Stimulated activated effector memory CD8-positive, alpha-beta T cell treated with anti-CD3 and anti-CD28 coated beads, Interleukin-12 subunit alpha, Interleukin-12 subunit beta, amount 100 ng/mL, for 72 hours (primary cell): Measurements from ENCODE around the gene FAM120B.

Source experiments
- ATAC-seq: fragments of 150-1000 bp; cut with Tn5 transposase; 2 replicates; pipeline ENCODE4 v1.10.0; 2021
- DNase-seq, 2 donors: peaks; one replicate each; pipeline ENCODE4 v3.0.0; 2021 to 2022; ENCODE audit warnings: low spot score in 2 of 2
- H3K27ac Mint-ChIP-seq: one replicate; pipeline ENCODE4 v1.8.0; 2022; ENCODE audit warnings: mild to moderate bottlenecking, mixed read lengths
- H3K36me3 Mint-ChIP-seq: one replicate; pipeline ENCODE4 v1.8.0; 2022; ENCODE audit warnings: mild to moderate bottlenecking, mixed read lengths
- H3K4me1 Mint-ChIP-seq: one replicate; pipeline ENCODE4 v1.8.0; 2022; ENCODE audit warnings: mixed read lengths
- H3K4me3 Mint-ChIP-seq: one replicate; pipeline ENCODE4 v1.8.0; 2022; ENCODE audit warnings: mild to moderate bottlenecking, mixed read lengths
- H3K9me3 Mint-ChIP-seq: one replicate; pipeline ENCODE4 v1.8.0; 2022; ENCODE audit warnings: mixed read lengths

Gene FAM120B

GRCh38 chr6:170416959-170417606 lies 110.5 kb downstream of the FAM120B start:
- Mint-ChIP-seq H3K4me1 (no peaks in the 10 kb centered on the region), H3K27ac (no peak overlapping the region), H3K9me3 (peaks cover 4% of the 10 kb centered on the region), H3K4me3 (no peak overlapping the region), H3K36me3 (no peaks in the 10 kb centered on the region)
- no peak for ATAC-seq
- DNase-seq, result no peak

GRCh38 chr6:170417881-170418280 lies 111.3 kb downstream of the FAM120B start:
- Mint-ChIP-seq H3K9me3 (peaks cover 4% of the 10 kb centered on the region), H3K4me1 (no peaks in the 10 kb centered on the region), H3K27ac (no peak overlapping the region), H3K4me3 (no peak overlapping the region), H3K36me3 (no peaks in the 10 kb centered on the region)
- no peak for DNase-seq
- ATAC-seq, result no peak

GRCh38 chr6:170420283-170420682 lies 113.7 kb downstream of the FAM120B start:
- H3K4me3 Mint-ChIP-seq, result no peak overlapping the region
- no peak overlapping the region for H3K27ac Mint-ChIP-seq
- no peak for ATAC-seq
- no peaks in the 10 kb centered on the region for H3K4me1 Mint-ChIP-seq
- DNase-seq, result no peak
- no peaks in the 10 kb centered on the region for H3K9me3 Mint-ChIP-seq
- no peaks in the 10 kb centered on the region for H3K36me3 Mint-ChIP-seq

DNA sequence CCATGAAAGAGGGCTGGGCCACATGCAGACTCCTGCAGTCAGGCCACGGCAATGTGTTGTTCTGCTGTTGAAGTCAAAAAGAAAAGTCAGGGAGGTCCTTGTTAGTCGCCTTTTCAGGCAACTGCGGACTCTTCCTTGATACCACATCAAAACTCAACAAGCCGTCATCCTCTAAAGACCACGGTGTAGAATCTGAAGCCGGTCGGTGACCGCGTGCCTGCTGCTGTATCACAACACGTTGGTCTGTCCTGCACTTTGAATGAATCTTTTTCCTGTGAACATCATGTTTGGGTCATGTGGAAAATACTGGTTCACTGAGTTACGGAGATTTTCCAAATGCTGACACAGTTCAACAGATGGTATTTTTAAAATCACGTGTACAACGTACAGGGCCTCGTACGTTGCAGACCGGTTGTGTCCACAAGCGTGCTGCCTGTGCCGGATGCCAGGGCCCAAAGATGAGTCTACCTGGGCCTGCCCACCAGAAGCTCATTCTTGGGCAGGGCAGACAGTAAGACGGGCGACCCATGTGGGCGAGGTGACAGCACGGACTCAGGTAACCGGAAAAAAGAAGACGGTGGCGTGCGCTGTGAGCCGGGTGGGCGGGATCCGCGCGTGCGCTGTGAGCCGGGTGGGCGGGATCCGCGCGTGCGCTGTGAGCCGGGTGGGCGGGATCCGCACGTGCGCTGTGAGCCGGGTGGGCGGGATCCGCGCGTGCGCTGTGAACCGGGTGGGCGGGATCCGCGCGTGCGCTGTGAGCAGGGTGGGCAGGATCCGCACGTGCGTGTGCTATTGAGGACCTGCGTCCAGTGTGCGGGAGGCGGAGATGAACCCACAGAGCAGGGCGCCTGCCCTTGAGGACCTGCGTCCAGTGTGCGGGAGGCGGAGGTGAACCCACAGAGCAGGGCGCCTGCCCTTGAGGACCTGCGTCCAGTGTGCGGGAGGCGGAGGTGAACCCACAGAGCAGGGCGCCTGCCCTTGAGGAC lies 114.5 kb downstream of the FAM120B start:
- Mint-ChIP-seq H3K9me3 (no peaks in the 10 kb centered on the region), H3K4me1 (no peaks in the 10 kb centered on the region), H3K36me3 (no peaks in the 10 kb centered on the region), H3K27ac (no peak overlapping the region), H3K4me3 (no peak overlapping the region)
- ATAC-seq, result no peak
- no peak for DNase-seq

DNA sequence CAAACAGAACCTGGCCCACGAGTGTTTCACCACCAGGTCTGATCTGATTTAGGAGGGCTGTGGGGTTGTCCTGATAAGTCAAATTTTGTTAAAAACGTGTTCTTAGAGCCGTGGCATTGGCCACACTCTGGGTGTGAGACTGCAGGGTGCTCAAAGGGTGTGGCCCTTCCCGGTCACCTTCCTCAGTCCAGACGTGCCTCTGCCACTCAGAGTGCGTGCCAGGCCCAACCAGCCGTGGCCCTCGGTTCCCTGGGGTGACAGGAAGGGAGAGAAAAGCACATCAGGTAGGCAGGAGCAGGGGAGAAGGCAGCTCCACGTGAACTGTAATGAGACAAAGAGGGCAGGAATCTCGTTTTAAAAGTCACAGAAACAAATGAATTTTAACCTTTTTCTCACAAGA lies 115.4 kb downstream of the FAM120B start:
- no peak for DNase-seq
- Mint-ChIP-seq H3K27ac (no peak overlapping the region), H3K4me1 (no peaks in the 10 kb centered on the region), H3K9me3 (no peaks in the 10 kb centered on the region), H3K4me3 (no peak overlapping the region), H3K36me3 (no peaks in the 10 kb centered on the region)
- no peak for ATAC-seq

DNA sequence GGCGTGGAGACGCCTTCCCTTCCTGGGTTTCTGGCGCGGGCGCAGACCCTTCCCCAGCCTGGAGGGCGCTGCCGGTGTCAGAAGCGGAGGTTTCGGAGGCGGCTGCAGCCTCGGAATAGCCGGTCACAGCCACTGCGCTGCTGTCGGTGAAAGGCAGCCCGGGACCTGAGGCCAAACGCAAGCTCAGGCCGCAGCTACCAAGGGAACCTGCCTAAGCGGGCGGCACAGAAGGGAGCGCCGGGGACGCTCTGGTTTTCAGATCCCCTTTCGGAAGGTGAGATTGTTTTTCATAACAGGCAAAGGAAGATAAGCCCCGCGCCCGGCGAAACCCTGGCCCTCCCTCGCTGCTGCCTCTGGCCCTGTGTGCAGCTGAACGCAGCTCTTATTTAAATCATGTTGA lies 116.5 kb downstream of the FAM120B start:
- no peaks in the 10 kb centered on the region for H3K9me3 Mint-ChIP-seq

DNA sequence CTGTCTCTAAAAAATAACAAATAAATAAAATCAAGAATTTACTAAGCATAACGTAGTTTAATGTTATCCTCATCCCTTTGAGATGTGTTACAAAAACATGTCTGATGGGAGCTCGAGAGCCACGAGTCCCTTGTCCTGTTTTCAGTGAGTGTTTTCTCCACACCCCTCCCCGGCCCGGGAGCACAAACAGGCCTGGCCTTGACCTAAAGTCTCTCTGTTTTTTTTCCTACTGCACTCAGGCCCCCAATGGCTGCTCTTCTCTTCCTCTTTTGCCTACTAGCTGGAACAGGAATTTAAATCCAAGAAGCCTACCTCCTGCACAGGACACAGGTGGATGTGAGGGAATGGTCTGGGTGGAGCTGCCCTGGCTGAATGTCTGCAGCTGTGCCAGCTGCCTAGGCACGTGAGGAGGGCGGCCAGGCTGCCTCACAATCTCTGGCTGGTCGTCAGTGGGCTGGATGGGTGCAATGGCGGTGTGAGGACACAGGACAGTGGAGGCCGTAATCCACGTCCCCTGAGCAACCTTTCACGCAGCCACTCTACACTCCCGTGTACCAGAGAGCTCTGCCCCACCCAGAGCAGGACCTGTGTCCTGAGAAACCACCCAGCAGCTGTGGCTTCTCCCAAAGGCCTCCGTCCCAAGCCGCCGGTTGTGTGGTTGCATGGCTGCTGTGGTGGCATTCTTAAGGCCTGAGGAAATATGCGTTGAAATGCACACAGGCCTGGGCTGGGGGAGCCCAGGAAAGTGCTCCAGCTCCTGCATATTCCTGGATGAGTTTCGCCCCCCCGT lies 117.5 kb downstream of the FAM120B start:
- H3K36me3 Mint-ChIP-seq, result no peaks in the 10 kb centered on the region
- H3K4me3 Mint-ChIP-seq, result no peak overlapping the region
- H3K4me1 Mint-ChIP-seq, result no peaks in the 10 kb centered on the region
- DNase-seq (no peak), ATAC-seq (no peak)
- H3K27ac Mint-ChIP-seq, result no peak overlapping the region
- no peaks in the 10 kb centered on the region for H3K9me3 Mint-ChIP-seq

More for the DNA sequence above, 116.5 kb downstream of the FAM120B start:
- ATAC-seq, result no peak
- no peak overlapping the region for H3K4me3 Mint-ChIP-seq
- no peak for DNase-seq
- H3K4me1 Mint-ChIP-seq, result no peaks in the 10 kb centered on the region
- H3K36me3 Mint-ChIP-seq, result no peaks in the 10 kb centered on the region
- no peak overlapping the region for H3K27ac Mint-ChIP-seq

GRCh38 chr6:170424604-170425126 lies 118.1 kb downstream of the FAM120B start:
- Mint-ChIP-seq H3K4me3 (no peak overlapping the region), H3K36me3 (no peaks in the 10 kb centered on the region), H3K9me3 (no peaks in the 10 kb centered on the region), H3K27ac (no peak overlapping the region), H3K4me1 (no peaks in the 10 kb centered on the region)
- DNase-seq, result no peak
- peak; percentile 19 for ATAC-seq

GRCh38 chr6:170429450-170429849 lies 122.9 kb downstream of the FAM120B start:
- ATAC-seq (no peak), DNase-seq (no peak)
- H3K27ac Mint-ChIP-seq, result no peak overlapping the region
- no peaks in the 10 kb centered on the region for H3K4me1 Mint-ChIP-seq
- H3K36me3 Mint-ChIP-seq, result no peaks in the 10 kb centered on the region
- H3K9me3 Mint-ChIP-seq, result no peaks in the 10 kb centered on the region
- no peak overlapping the region for H3K4me3 Mint-ChIP-seq

- Mint-ChIP-seq H3K27ac (no peak overlapping the region), H3K36me3 (no peaks in the 10 kb centered on the region), H3K4me3 (no peak overlapping the region), H3K9me3 (peaks cover 4% of the 10 kb centered on the region), H3K4me1 (no peaks in the 10 kb centered on the region)
- DNase-seq (no peak), ATAC-seq (peak; percentile 29)
Measured at GRCh38 chr6:170433163-170434116, 126.9 kb downstream of the FAM120B start.

DNA sequence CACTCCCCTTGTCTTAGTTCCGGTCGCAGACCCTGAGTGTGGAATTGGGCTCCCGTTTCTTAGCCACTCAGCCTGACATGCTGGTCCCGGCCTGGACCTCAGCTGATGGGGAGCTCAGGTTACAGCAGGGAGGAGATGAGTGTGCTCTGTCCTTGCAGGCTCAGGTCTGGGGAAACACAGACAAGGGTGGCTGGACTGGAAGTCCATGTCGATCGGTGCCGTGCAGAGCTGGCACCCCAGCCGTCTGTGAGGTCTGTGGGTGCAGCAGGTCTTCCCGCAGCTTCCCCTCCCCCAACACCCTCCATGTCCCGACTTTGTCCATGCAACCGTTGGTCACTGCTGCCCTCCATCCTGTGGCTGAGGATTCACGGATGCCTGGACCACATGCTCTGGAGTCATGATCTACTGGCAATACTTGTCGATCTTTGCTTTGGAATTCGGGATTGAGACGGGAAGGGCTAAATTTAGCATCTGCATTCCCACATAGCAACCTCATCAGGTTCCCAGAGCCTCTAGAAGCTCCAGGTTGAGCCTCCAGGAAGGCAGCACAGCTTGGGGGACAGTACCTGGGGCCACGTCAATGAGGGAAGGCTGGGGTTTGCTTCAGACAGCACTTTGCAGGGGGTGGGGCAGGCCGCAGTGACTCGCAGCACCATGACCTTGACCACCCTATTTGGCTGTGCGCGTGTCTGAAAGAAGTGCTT lies 127.7 kb downstream of the FAM120B start:
- ATAC-seq, result no peak
- no peak overlapping the region for H3K27ac Mint-ChIP-seq
- no peaks in the 10 kb centered on the region for H3K36me3 Mint-ChIP-seq
- DNase-seq, result no peak
- peaks cover 4% of the 10 kb centered on the region for H3K4me1 Mint-ChIP-seq
- peaks cover 4% of the 10 kb centered on the region for H3K9me3 Mint-ChIP-seq
- H3K4me3 Mint-ChIP-seq, result no peak overlapping the region

- DNase-seq (no peak), ATAC-seq (no peak)
- H3K4me3 Mint-ChIP-seq, result no peak overlapping the region
- H3K36me3 Mint-ChIP-seq, result no peaks in the 10 kb centered on the region
- H3K9me3 Mint-ChIP-seq, result peaks cover 4% of the 10 kb centered on the region
- H3K27ac Mint-ChIP-seq, result no peak overlapping the region
- H3K4me1 Mint-ChIP-seq, result peaks cover 4% of the 10 kb centered on the region
Measured at GRCh38 chr6:170434821-170435155, 128.2 kb downstream of the FAM120B start.

- H3K27ac Mint-ChIP-seq, result no peak overlapping the region
- DNase-seq (no peak), ATAC-seq (no peak)
- peaks cover 4% of the 10 kb centered on the region for H3K4me1 Mint-ChIP-seq
- H3K9me3 Mint-ChIP-seq, result peaks cover 4% of the 10 kb centered on the region
- no peaks in the 10 kb centered on the region for H3K36me3 Mint-ChIP-seq
- H3K4me3 Mint-ChIP-seq, result no peak overlapping the region
Measured at GRCh38 chr6:170435766-170436165, 129.2 kb downstream of the FAM120B start.
